Right lobe of liver (tissue), 6 donors: Measurements from ENCODE around the gene DIAPH2. TPM values are rescaled to one million over a fixed set of nuclear protein-coding genes. Genes with fewer than 3 reads are reported as not detected.

Source experiments
- ATAC-seq, 4 donors: fragments of 200-7000 bp; cut with Tn5 transposase; one replicate each; pipeline ENCODE4 v1.9.1; 2020; ENCODE audit warnings: mild to moderate bottlenecking in 4 of 4, moderate library complexity in 4 of 4
- DNase-seq, 3 donors: peaks; one replicate each; pipeline ENCODE4 v3.0.0-alpha.2; 2020
- H3K27ac ChIP-seq, 3 donors: fragments of 200-600 bp; one replicate each; pipeline ENCODE4 v1.8.0; 2022
- H3K27me3 ChIP-seq, 2 donors: fragments of 200-600 bp; one replicate each; pipeline ENCODE4 v1.8.0; 2022
- H3K36me3 ChIP-seq, 4 donors: fragments of 200-600 bp; sonication (generic) in 1 of 4; one replicate each; pipeline versions ENCODE4 v1.5.1 to v1.8.0; 2017 to 2022; ENCODE audit warnings: control low read depth in 1 of 4
- H3K4me1 ChIP-seq, 4 donors: fragments of 200-600 bp; sonication (generic) in 1 of 4; one replicate each; pipeline versions ENCODE4 v1.5.1 to v1.8.0; 2017 to 2022; ENCODE audit warnings: control low read depth in 1 of 4
- H3K4me3 ChIP-seq, 3 donors: fragments of 200-600 bp; one replicate each; pipeline ENCODE4 v1.8.0; 2022
- H3K9me3 ChIP-seq, 4 donors: fragments of 200-600 bp; sonication (generic) in 1 of 4; one replicate each; pipeline versions ENCODE4 v1.5.1 to v1.8.0; 2017 to 2022; ENCODE audit warnings: control low read depth in 1 of 4
- CTCF ChIP-seq, 4 donors: fragments of 200-600 bp in 3 of 4; fragments of 450-650 bp in 1 of 4; IDR thresholded peaks; one replicate each; pipeline versions ENCODE4 v1.5.1 to v1.8.0; 2016 to 2022; ENCODE audit warnings: antibody characterized with exemption in 4 of 4, mild to moderate bottlenecking in 2 of 4
- POLR2A ChIP-seq: fragments of 450-650 bp; IDR thresholded peaks from one replicate; pipeline ENCODE4 v1.6.1; 2017; ENCODE audit warnings: antibody characterized with exemption, mild to moderate bottlenecking
- WGBS: methylation state at CpG from one replicate; pipeline ENCODE4 v1.1.6; 2018; ENCODE audit warnings: low coverage, low lambda C conversion rate; ENCODE audit not compliant: insufficient coverage; ENCODE audit errors: missing lambda C conversion rate; 5-methylcytosine and 5-hydroxymethylcytosine counted together
- intact Hi-C, 2 donors: fragments of 100-400 bp; cut with DNase I; formaldehyde crosslinking; loops; one replicate each; pipeline versions ENCODE4 v1.11.2 to v1.14.1; 2022
- total RNA-seq, 6 experiments: library from RNA; depleted of rRNA in 2 of 6; stranded (reverse); fragments of >200 nt in 2 of 6; fragmentation: NEBNext Ultra II Directional in 3 of 6; extraction: Animal tissue kit (Norgen Biotek cat#: 25700) in 3 of 6; gene quantifications; one replicate each; pipeline versions ENCODE4 v1.1.0 to v1.2.4, GENCODE V29; 2016 to 2023
- donor health status: DM: no; HTN: yes; CAD: no.
- donor health status: DM: no; HTN: no; CAD: no.
- donor health status: DM: no; HTN: no; CAD: no.
- donor health status: DM: no; HTN: yes; CAD: no.
- donor health status: DM: no; HTN: yes; CAD: no.

The DIAPH2 gene
- total RNA-seq, 6 experiments from 2014 or later: 10.6 to 20.0 (median 16.4) TPM

- TF ChIP-seq POLR2A: no peak
- no peak for TF ChIP-seq CTCF (IDR thresholded peaks at IDR 0.05)
- no peak overlapping the region for H3K27ac ChIP-seq
- intact Hi-C loops: no loop called here
These were observed 674 bp upstream of the DIAPH2 start for GRCh38 chrX:96683997-96684338.

GRCh38 chrX:96685210-96686099 lies 813 bp downstream of the DIAPH2 start:
- WGBS: 12% methylated on average over 17 of the region's 38 CpGs
- H3K27ac ChIP-seq: peak overlapping the region; percentile 62 to 70 (median 67)
- H3K36me3 ChIP-seq: no peaks in the 10 kb centered on the region
- peaks cover 0 to 4% (median 0%) of the 10 kb centered on the region in 4 donors for H3K4me1 ChIP-seq
- H3K27me3 ChIP-seq: no peaks in the 10 kb centered on the region
- DNase-seq: peak; percentile 34 to 55 (median 45)
- TF ChIP-seq POLR2A (peak; percentile 69), CTCF (IDR thresholded peaks at IDR 0.05) (no peak)
- ATAC-seq: peak; percentile 52 to 72 (median 57)
- no peaks in the 10 kb centered on the region for H3K9me3 ChIP-seq
- intact Hi-C loops: no loop called here
- peak overlapping the region; percentile 50 to 72 (median 63) for H3K4me3 ChIP-seq

More at GRCh38 chrX:96683997-96684338, 674 bp upstream of the DIAPH2 start:
- H3K36me3 ChIP-seq: no peaks in the 10 kb centered on the region
- H3K27me3 ChIP-seq: no peaks in the 10 kb centered on the region
- no peaks in the 10 kb centered on the region for H3K9me3 ChIP-seq
- no peak for DNase-seq
- WGBS: 33% methylated on average over 6 of the region's 8 CpGs
- peak overlapping the region; percentile 50 to 72 (median 63) for H3K4me3 ChIP-seq
- no peak for ATAC-seq
- peaks cover 0 to 4% (median 0%) of the 10 kb centered on the region in 4 donors for H3K4me1 ChIP-seq

GRCh38 chrX:96687776-96688175 lies 3.1 kb downstream of the DIAPH2 start:
- ATAC-seq (no peak), DNase-seq (no peak)
- Histone ChIP-seq H3K27me3 (no peaks in the 10 kb centered on the region), H3K27ac (no peak overlapping the region), H3K36me3 (no peaks in the 10 kb centered on the region), H3K9me3 (no peaks in the 10 kb centered on the region), H3K4me3 (no peak overlapping the region), H3K4me1 (peaks cover 0 to 6% (median 2%) of the 10 kb centered on the region in 4 donors)
- no peak for TF ChIP-seq CTCF (IDR thresholded peaks at IDR 0.05)
- TF ChIP-seq POLR2A: no peak
- intact Hi-C loops: no loop called here
- 65% methylated on average over 2 of the region's 2 CpGs for WGBS

GRCh38 chrX:96688789-96689188 lies 4.1 kb downstream of the DIAPH2 start:
- Histone ChIP-seq H3K4me3 (no peak overlapping the region), H3K4me1 (peaks cover 0 to 8% (median 3%) of the 10 kb centered on the region in 4 donors), H3K27me3 (no peaks in the 10 kb centered on the region), H3K9me3 (no peaks in the 10 kb centered on the region), H3K36me3 (no peaks in the 10 kb centered on the region), H3K27ac (no peak overlapping the region)
- intact Hi-C loops: no loop called here
- no peak for TF ChIP-seq CTCF (IDR thresholded peaks at IDR 0.05)
- TF ChIP-seq POLR2A: no peak
- 56% methylated on average over 4 of the region's 4 CpGs for WGBS
- DNase-seq (no peak), ATAC-seq (no peak)
